IMR-90 (cell line): ENCODE data around the gene CES2. TPM values are rescaled to one million over a fixed set of nuclear protein-coding genes. Genes with fewer than 3 reads are reported as not detected.

Experiments
- ATAC-seq: fragments of 200-7000 bp; cut with Tn5 transposase; 2 replicates; pipeline ENCODE4 v1.9.1; 2020; ENCODE audit warnings: low read depth, mild to moderate bottlenecking, moderate library complexity
- BruUV-seq: library from RNA; stranded (reverse); fragments of 400-500 nt; replicated peaks from 2 replicates; lab custom pipeline; 2021; lab: Mats Ljungman, UMichigan
- CTCF ChIA-PET: fragments of 300-600 bp; formaldehyde crosslinking; extraction: SDS; loops from one replicate; lab custom pipeline; 2021; ENCODE audit warnings: antibody characterized with exemption; lab: Yijun Ruan, JAX
- POLR2A ChIA-PET: fragments of 300-600 bp; sonication (Branson Sonifier 250); formaldehyde crosslinking; loops from one replicate; lab custom pipeline; 2022; ENCODE audit warnings: antibody characterized with exemption; ENCODE audit not compliant: unreplicated experiment; lab: Charles Lee
- DNase-seq: peaks from one replicate; pipeline ENCODE4 v3.0.0; 2013
- H2AFZ ChIP-seq: replicated peaks from 2 replicates; pipeline ENCODE3; 2013; ENCODE audit warnings: low read length, mild to moderate bottlenecking; ENCODE audit not compliant: poor library complexity
- H2AK5ac ChIP-seq: 2 replicates; pipeline ENCODE4 v1.6.1; 2013; ENCODE audit warnings: low read depth, low read length, inconsistent platforms
- H2AK9ac ChIP-seq: replicated peaks from 2 replicates; pipeline ENCODE3; 2013; ENCODE audit warnings: mild to moderate bottlenecking, low read depth, low read length, moderate library complexity; ENCODE audit not compliant: poor library complexity
- H2BK120ac ChIP-seq: 2 replicates; pipeline ENCODE4 v1.6.1; 2013; ENCODE audit warnings: low read depth, low read length, inconsistent platforms
- H2BK15ac ChIP-seq: 3 replicates; pipeline ENCODE4 v1.6.1; 2013; ENCODE audit warnings: low read depth, low read length, inconsistent platforms
- H2BK20ac ChIP-seq: 2 replicates; pipeline ENCODE4 v1.6.1; 2013; ENCODE audit warnings: low read depth, mild to moderate bottlenecking, inconsistent platforms, low read length, moderate library complexity
- H2BK5ac ChIP-seq: 2 replicates; pipeline ENCODE4 v1.6.1; 2013; ENCODE audit warnings: mild to moderate bottlenecking, low read depth, low read length, inconsistent platforms; ENCODE audit not compliant: poor library complexity, severe bottlenecking
- H3K14ac ChIP-seq: replicated peaks from 2 replicates; pipeline ENCODE4 v1.6.1; 2013; ENCODE audit warnings: low read depth, low read length, inconsistent platforms
- H3K18ac ChIP-seq: 2 replicates; pipeline ENCODE4 v1.6.1; 2013; ENCODE audit warnings: low read depth, low read length, control low read depth
- H3K23ac ChIP-seq: 2 replicates; pipeline ENCODE4 v1.6.1; 2013; ENCODE audit warnings: low read depth, low read length, inconsistent platforms
- H3K27ac ChIP-seq: 2 replicates; pipeline ENCODE4 v1.5.1; 2013; ENCODE audit warnings: mild to moderate bottlenecking, control low read depth, low read length; ENCODE audit not compliant: insufficient read depth
- H3K27me3 ChIP-seq: 2 replicates; pipeline ENCODE4 v1.6.1; 2013; ENCODE audit warnings: low read length; ENCODE audit not compliant: control insufficient read depth, insufficient read depth
- H3K36me3 ChIP-seq: 2 replicates; pipeline ENCODE4 v1.6.1; 2013; ENCODE audit warnings: low read length, mixed read lengths; ENCODE audit not compliant: control insufficient read depth, insufficient read depth
- H3K4ac ChIP-seq: 2 replicates; pipeline ENCODE4 v1.6.1; 2013; ENCODE audit warnings: low read depth, low read length, inconsistent platforms
- H3K4me1 ChIP-seq: 2 replicates; pipeline ENCODE4 v1.6.1; 2013; ENCODE audit warnings: low read length, mixed read lengths; ENCODE audit not compliant: control insufficient read depth, insufficient read depth
- H3K4me2 ChIP-seq: 2 replicates; pipeline ENCODE4 v1.6.1; 2013; ENCODE audit warnings: low read depth, mild to moderate bottlenecking, control low read depth, low read length, moderate library complexity
- H3K4me3 ChIP-seq: 2 replicates; pipeline ENCODE4 v1.5.1; 2013; ENCODE audit warnings: low read depth, mild to moderate bottlenecking, control low read depth, low read length, moderate library complexity; ENCODE audit not compliant: insufficient read depth
- H3K56ac ChIP-seq: 2 replicates; pipeline ENCODE4 v1.6.1; 2013; ENCODE audit warnings: low read length, inconsistent platforms; ENCODE audit not compliant: insufficient read depth; ENCODE audit errors: extremely low read depth
- H3K79me1 ChIP-seq, 2 experiments: 2 replicates each; pipeline ENCODE4 v1.6.1; 2013; ENCODE audit warnings: low read length in 2 of 2, inconsistent platforms in 1 of 2, low read depth in 1 of 2
- H3K9ac ChIP-seq: 2 replicates; pipeline ENCODE4 v1.6.1; 2013; ENCODE audit warnings: low read depth, low read length, control low read depth
- H3K9me1 ChIP-seq: 2 replicates; pipeline ENCODE4 v1.6.1; 2013; ENCODE audit warnings: low read length, inconsistent platforms; ENCODE audit not compliant: insufficient read depth
- H3K9me3 ChIP-seq: 2 replicates; pipeline ENCODE4 v1.6.1; 2013; ENCODE audit warnings: low read length; ENCODE audit not compliant: control insufficient read depth, insufficient read depth
- H4K20me1 ChIP-seq: 2 replicates; pipeline ENCODE4 v1.6.1; 2013; ENCODE audit warnings: low read length, inconsistent platforms; ENCODE audit not compliant: insufficient read depth
- H4K5ac ChIP-seq: 2 replicates; pipeline ENCODE4 v1.6.1; 2013; ENCODE audit warnings: mild to moderate bottlenecking, low read depth, low read length, control low read depth
- H4K8ac ChIP-seq, 2 experiments: 2 replicates each; pipeline ENCODE4 v1.6.1; 2013; ENCODE audit warnings: low read depth in 2 of 2, low read length in 2 of 2, control low read depth in 1 of 2, inconsistent platforms in 1 of 2
- H4K91ac ChIP-seq: 2 replicates; pipeline ENCODE4 v1.6.1; 2013; ENCODE audit warnings: low read depth, low read length, inconsistent platforms; ENCODE audit not compliant: insufficient read depth
- BHLHE40 ChIP-seq: fragments of 150-350 bp; IDR thresholded peaks from 2 replicates; pipeline ENCODE4 v1.6.1; 2016; ENCODE audit warnings: mild to moderate bottlenecking, low read depth, low read length
- CEBPB ChIP-seq: IDR thresholded peaks from 2 replicates; pipeline ENCODE4 v1.6.1; 2012; ENCODE audit warnings: low read depth, low read length, improper control_type of control experiment
- CHD1 ChIP-seq: IDR thresholded peaks from 2 replicates; pipeline ENCODE4 v1.6.1; 2012; ENCODE audit warnings: low read depth, low read length, improper control_type of control experiment
- CTCF ChIP-seq: conservative IDR thresholded peaks from 2 replicates; pipeline ENCODE4 v1.5.1; 2012; ENCODE audit warnings: mild to moderate bottlenecking, low read depth, low read length, improper control_type of control experiment
- ELK1 ChIP-seq: fragments of 150-350 bp; IDR thresholded peaks from 2 replicates; pipeline ENCODE4 v1.6.1; 2016; ENCODE audit warnings: low read depth, mild to moderate bottlenecking, low read length, moderate library complexity, borderline replicate concordance
- MAFK ChIP-seq: IDR thresholded peaks from 2 replicates; pipeline ENCODE4 v1.6.1; 2012; ENCODE audit warnings: low read depth, low read length, improper control_type of control experiment
- MXI1 ChIP-seq: IDR thresholded peaks from 2 replicates; pipeline ENCODE4 v1.6.1; 2012; ENCODE audit warnings: low read depth, mild to moderate bottlenecking, low read length, moderate library complexity, borderline replicate concordance
- NFE2L2 ChIP-seq: fragments of 150-350 bp; IDR thresholded peaks from 2 replicates; pipeline ENCODE4 v1.6.1; 2016; ENCODE audit warnings: low read depth, mild to moderate bottlenecking, low read length
- POLR2A ChIP-seq: IDR thresholded peaks from 2 replicates; pipeline ENCODE4 v1.6.1; 2012; ENCODE audit warnings: mild to moderate bottlenecking, low read depth, low read length
- RAD21 ChIP-seq: IDR thresholded peaks from 2 replicates; pipeline ENCODE4 v1.6.1; 2012; ENCODE audit warnings: low read length, improper control_type of control experiment
- RCOR1 ChIP-seq: IDR thresholded peaks from 2 replicates; pipeline ENCODE4 v1.6.1; 2012; ENCODE audit warnings: mild to moderate bottlenecking, low read length, improper control_type of control experiment; ENCODE audit not compliant: insufficient replicate concordance
- RFX5 ChIP-seq: IDR thresholded peaks from 2 replicates; pipeline ENCODE4 v1.8.0; 2012; ENCODE audit warnings: low read depth, mild to moderate bottlenecking, low read length, moderate library complexity
- SMC3 ChIP-seq: fragments of 150-350 bp; IDR thresholded peaks from 2 replicates; pipeline ENCODE4 v1.6.1; 2016; ENCODE audit warnings: low read depth, mild to moderate bottlenecking, antibody characterized with exemption, low read length, moderate library complexity
- USF2 ChIP-seq: fragments of 150-350 bp; IDR thresholded peaks from 2 replicates; pipeline ENCODE4 v1.6.1; 2017; ENCODE audit warnings: mild to moderate bottlenecking, antibody characterized with exemption, low read length, low read depth
- WGBS, 2 experiments: methylation state at CpG; one replicate each; pipeline versions ENCODE4 v1.1.5 to v1.1.7; 2013; ENCODE audit warnings: missing lambda C conversion rate in 2 of 2; ENCODE audit not compliant: insufficient read length in 1 of 2; ENCODE audit errors: extremely low coverage in 2 of 2; 5-methylcytosine and 5-hydroxymethylcytosine counted together
- dilution Hi-C: fragments of 300-500 bp; cut with HindIII; formaldehyde crosslinking; loops from one replicate; pipeline ENCODE4 v1.14.3; 2018; ENCODE audit warnings: low sequenced_read_pairs; ENCODE audit not compliant: unreplicated experiment
- in situ Hi-C: fragments of 300-500 bp; cut with MboI; formaldehyde crosslinking; loops from 3 replicates; pipeline ENCODE4 v1.14.3; 2019; ENCODE audit warnings: low sequenced_read_pairs, inconsistent platforms, mixed read lengths
- intact Hi-C: fragments of 100-400 bp; cut with micrococcal nuclease; formaldehyde crosslinking; loops from 2 replicates; pipeline ENCODE4 v1.10.0; 2022
- polyA plus RNA-seq, 3 experiments: library from polyadenylated mRNA; depleted of rRNA; stranded (reverse); fragments of >200 nt; gene quantifications; 2 replicates each; pipeline ENCODE4 v1.2.3, GENCODE V29; 2012; ENCODE audit warnings: low replicate concordance in 1 of 3
- total RNA-seq: library from RNA; depleted of rRNA; stranded (reverse); fragments of >200 nt; gene quantifications from 2 replicates; pipeline ENCODE4 v1.2.3, GENCODE V29; 2012

CES2 gene
- total and polyA plus RNA-seq, 2 of the 4 experiments (the other 2 are of a cell fraction) = 15.1 to 23.2 TPM

GRCh38 chr16:66944054-66944441 lies 8.7 kb downstream of the CES2 start:
- BruUV-seq = no TSS peak
- H2BK15ac ChIP-seq = no peak overlapping the region
- H2AK9ac ChIP-seq = no peak overlapping the region
- ATAC-seq (no peak), DNase-seq (no peak)
- intact Hi-C loops (no loop called here), in situ Hi-C loops (no loop called here), dilution Hi-C loops (no loop called here)
- peaks cover 10% of the 10 kb centered on the region; the same call in 1 of the 2 replicates for H3K27me3 ChIP-seq
- WGBS, 2 experiments = no CpG with 5 or more reads among the region's 5 CpGs
- no peak overlapping the region for H4K8ac ChIP-seq
- no peak overlapping the region for H3K4ac ChIP-seq
- no peak overlapping the region for H3K27ac ChIP-seq
- no peak overlapping the region for H2BK20ac ChIP-seq
- no peak overlapping the region for H3K4me2 ChIP-seq
- no peak overlapping the region for H3K23ac ChIP-seq
- no peaks in the 10 kb centered on the region; the same call in 1 of the 2 replicates for H4K20me1 ChIP-seq
- no peaks in the 10 kb centered on the region for H3K9me1 ChIP-seq
- CTCF ChIA-PET = interaction anchor here (1.0 to 2.7 kb wide), 2 partner anchors 17 to 49 kb away, joined by 3 to 11 read pairs; partner anchors contain the start of gene CES3
- H3K9me3 ChIP-seq = no peaks in the 10 kb centered on the region
- no peak overlapping the region for H3K9ac ChIP-seq
- H3K18ac ChIP-seq = no peak overlapping the region
- no peak overlapping the region for H2BK120ac ChIP-seq
- no peak for TF ChIP-seq RAD21
- no peak for TF ChIP-seq CHD1
- TF ChIP-seq CEBPB = no peak
- TF ChIP-seq RCOR1 = no peak
- TF ChIP-seq NFE2L2 = no peak
- TF ChIP-seq POLR2A = no peak
- no peak for TF ChIP-seq MXI1
- TF ChIP-seq RFX5 = no peak
- TF ChIP-seq BHLHE40 = no peak
- TF ChIP-seq MAFK = no peak
- no peak for TF ChIP-seq USF2
- TF ChIP-seq CTCF = no peak
- no peak for TF ChIP-seq ELK1
- no peak for TF ChIP-seq SMC3
- no peak overlapping the region for H3K56ac ChIP-seq
- H4K91ac ChIP-seq = no peak overlapping the region
- H3K14ac ChIP-seq = no peak overlapping the region
- H3K4me1 ChIP-seq = peaks cover 6% of the 10 kb centered on the region
- no peak overlapping the region for H2AFZ ChIP-seq
- POLR2A ChIA-PET = interaction anchor here (0.5 kb wide), 1 partner anchor 249 kb away, joined by 3 read pairs; no protein-coding TSS in a partner anchor
- peaks cover 0 to 21% of the 10 kb centered on the region in 2 experiments; a peak in 3 of 4 replicates for H3K79me1 ChIP-seq
- no peak overlapping the region for H3K4me3 ChIP-seq
- H4K5ac ChIP-seq = no peak overlapping the region
- H2AK5ac ChIP-seq = no peak overlapping the region
- peaks cover 50% of the 10 kb centered on the region for H3K36me3 ChIP-seq
- H2BK5ac ChIP-seq = no peak overlapping the region
